Measurements from ENCODE around the gene FOXP1.

The FOXP1 gene

GRCh38 chr3:71398157-71398836, 185.2 kb downstream of the FOXP1 start:
- H4K20me1 ChIP-seq (ENCODE audit: control insufficient read depth, insufficient read depth, low read depth, low read length) = no peaks in the 10 kb centered on the region; the same call in 1 of the 2 replicates
- H3F3A ChIP-seq (ENCODE audit: control insufficient read depth, insufficient read depth) = peaks cover 2% of the 10 kb centered on the region; the same call in 1 of the 2 replicates
- no peaks in the 10 kb centered on the region for H3K9me2 ChIP-seq (replicated peaks; ENCODE audit: control insufficient read depth, low read length)
- no peak for TF ChIP-seq CTCF (IDR thresholded peaks at IDR 0.05; ENCODE audit: low read depth, low read length, poor library complexity, severe bottlenecking)
- no peak for TF ChIP-seq EZH2phosphoT487 (IDR thresholded peaks at IDR 0.05; ENCODE audit: borderline replicate concordance, low read length)
- H3K27me3 ChIP-seq (ENCODE audit: control insufficient read depth, low read length) = no peaks in the 10 kb centered on the region
- no peaks in the 10 kb centered on the region for H3K36me3 ChIP-seq (ENCODE audit: control insufficient read depth, low read length)
- H3K27ac ChIP-seq (ENCODE audit: low read depth, low read length) = peak overlapping the region; percentile 29
- no peaks in the 10 kb centered on the region for H3K9me3 ChIP-seq (ENCODE audit: control insufficient read depth, insufficient read depth, low read length)
- peak overlapping the region; percentile 51 for H3K4me2 ChIP-seq (ENCODE audit: low read length)
- H3K79me2 ChIP-seq (ENCODE audit: control insufficient read depth, low read length) = peaks cover 94% of the 10 kb centered on the region
- peaks cover 87% of the 10 kb centered on the region for H3K4me1 ChIP-seq (ENCODE audit: control insufficient read depth, low read length)
- H3K4me3 ChIP-seq (ENCODE audit: low read length) = peak overlapping the region; percentile 35

- no peaks in the 10 kb centered on the region for H3K36me3 ChIP-seq (ENCODE audit: control insufficient read depth, low read length)
- TF ChIP-seq CTCF (IDR thresholded peaks at IDR 0.05; ENCODE audit: low read depth, low read length, poor library complexity, severe bottlenecking) (no peak), EZH2phosphoT487 (IDR thresholded peaks at IDR 0.05; ENCODE audit: borderline replicate concordance, low read length) (no peak)
- no peaks in the 10 kb centered on the region for H3K27me3 ChIP-seq (ENCODE audit: control insufficient read depth, low read length)
- H3K9me3 ChIP-seq (ENCODE audit: control insufficient read depth, insufficient read depth, low read length) = no peaks in the 10 kb centered on the region
- peak overlapping the region; percentile 29; the same call in 1 of the 2 replicates for H3K27ac ChIP-seq (ENCODE audit: low read depth, low read length)
- H4K20me1 ChIP-seq (ENCODE audit: control insufficient read depth, insufficient read depth, low read depth, low read length) = no peaks in the 10 kb centered on the region; the same call in 1 of the 2 replicates
- H3K4me1 ChIP-seq (ENCODE audit: control insufficient read depth, low read length) = peaks cover 87% of the 10 kb centered on the region
- peaks cover 4% of the 10 kb centered on the region for H3F3A ChIP-seq (ENCODE audit: control insufficient read depth, insufficient read depth)
- peak overlapping the region; percentile 35 for H3K4me3 ChIP-seq (ENCODE audit: low read length)
- H3K79me2 ChIP-seq (ENCODE audit: control insufficient read depth, low read length) = peaks cover 92% of the 10 kb centered on the region
- no peaks in the 10 kb centered on the region for H3K9me2 ChIP-seq (replicated peaks; ENCODE audit: control insufficient read depth, low read length)
- H3K4me2 ChIP-seq (ENCODE audit: low read length) = peak overlapping the region; percentile 51
Observed at GRCh38 chr3:71397726-71398125, 185.8 kb downstream of the FOXP1 start.

GRCh38 chr3:71397046-71397445, 186.5 kb downstream of the FOXP1 start:
- peaks cover 88% of the 10 kb centered on the region for H3K79me2 ChIP-seq (ENCODE audit: control insufficient read depth, low read length)
- peaks cover 86% of the 10 kb centered on the region for H3K4me1 ChIP-seq (ENCODE audit: control insufficient read depth, low read length)
- peaks cover 9% of the 10 kb centered on the region for H3F3A ChIP-seq (ENCODE audit: control insufficient read depth, insufficient read depth)
- no peaks in the 10 kb centered on the region for H3K27me3 ChIP-seq (ENCODE audit: control insufficient read depth, low read length)
- H4K20me1 ChIP-seq (ENCODE audit: control insufficient read depth, insufficient read depth, low read depth, low read length) = no peaks in the 10 kb centered on the region; the same call in 1 of the 2 replicates
- peak overlapping the region; percentile 51 for H3K4me2 ChIP-seq (ENCODE audit: low read length)
- no peak overlapping the region; the same call in 1 of the 2 replicates for H3K4me3 ChIP-seq (ENCODE audit: low read length)
- no peak for TF ChIP-seq EZH2phosphoT487 (IDR thresholded peaks at IDR 0.05; ENCODE audit: borderline replicate concordance, low read length)
- TF ChIP-seq CTCF (IDR thresholded peaks at IDR 0.05; ENCODE audit: low read depth, low read length, poor library complexity, severe bottlenecking) = peak; percentile 59
- H3K27ac ChIP-seq (ENCODE audit: low read depth, low read length) = no peak overlapping the region
- no peaks in the 10 kb centered on the region for H3K36me3 ChIP-seq (ENCODE audit: control insufficient read depth, low read length)
- H3K9me3 ChIP-seq (ENCODE audit: control insufficient read depth, insufficient read depth, low read length) = no peaks in the 10 kb centered on the region
- no peaks in the 10 kb centered on the region for H3K9me2 ChIP-seq (replicated peaks; ENCODE audit: control insufficient read depth, low read length)
